ENCODE measurements around the gene ARFGEF3.
"Not testable (repeated sequence)": the region's sequence is repeated elsewhere in the genome, so short reads cannot be mapped to it uniquely, and the experiment has no call there.

Gene ARFGEF3

GRCh38 chr6:138310294-138310693 is 148.6 kb downstream of the ARFGEF3 start:
- no peak for DNase-seq

GRCh38 chr6:138310821-138311220 is 149.1 kb downstream of the ARFGEF3 start:
- no peak for DNase-seq

GRCh38 chr6:138311268-138311667 is 149.5 kb downstream of the ARFGEF3 start:
- no peak for DNase-seq

- no peak for DNase-seq
Observed at GRCh38 chr6:138318741-138319375, 157.1 kb downstream of the ARFGEF3 start.

- DNase-seq = no peak
Observed at GRCh38 chr6:138321934-138322333, 160.2 kb downstream of the ARFGEF3 start.

- DNase-seq = no peak
Observed at GRCh38 chr6:138323821-138324220, 162.1 kb downstream of the ARFGEF3 start.

DNA sequence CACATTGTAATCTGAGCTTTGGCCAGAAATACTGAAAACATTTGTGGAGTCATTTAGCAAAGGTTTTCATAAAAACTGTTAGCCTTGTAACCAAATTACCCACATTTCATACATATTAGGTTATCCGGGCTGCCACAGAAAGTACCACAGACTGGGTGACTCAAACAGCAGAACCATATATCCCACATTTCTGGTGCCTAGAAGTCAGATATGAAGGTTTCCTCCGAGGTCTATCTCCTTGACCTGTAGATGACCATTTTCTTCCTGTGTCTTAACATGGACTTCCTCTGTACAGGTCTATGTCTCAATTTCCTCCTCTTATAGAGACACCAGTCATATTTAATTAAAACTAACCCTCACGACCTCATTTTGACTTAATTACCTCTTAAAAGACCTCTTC is 166.5 kb downstream of the ARFGEF3 start:
- DNase-seq = no peak

GRCh38 chr6:138330763-138331162 is 169.0 kb downstream of the ARFGEF3 start:
- no peak for DNase-seq

DNA sequence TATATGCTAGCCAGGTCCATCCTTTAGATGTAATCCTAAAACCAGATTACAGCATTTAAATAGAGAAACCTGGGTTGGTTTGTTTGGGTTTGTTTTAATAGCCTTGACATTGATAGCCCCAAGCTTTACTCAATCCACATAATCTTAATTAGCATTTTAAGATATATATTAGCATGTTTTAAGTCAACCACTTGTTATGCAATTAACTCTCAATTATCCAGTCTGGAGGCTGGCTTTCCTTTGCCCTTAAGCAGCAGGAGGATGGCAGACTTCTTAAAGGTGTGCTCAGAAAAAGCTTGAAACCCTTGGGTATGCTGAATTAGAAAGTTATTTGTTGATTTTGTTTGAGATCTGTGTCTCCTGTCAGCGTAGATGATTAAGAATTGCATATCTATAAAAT is 169.7 kb downstream of the ARFGEF3 start:
- no peak for DNase-seq

GRCh38 chr6:138331984-138332383 is 170.2 kb downstream of the ARFGEF3 start:
- DNase-seq = no peak

- DNase-seq = no peak
Observed at GRCh38 chr6:138334000-138334399, 172.3 kb downstream of the ARFGEF3 start.

- no peak for DNase-seq
Observed at GRCh38 chr6:138334963-138335362, 173.2 kb downstream of the ARFGEF3 start.

DNA sequence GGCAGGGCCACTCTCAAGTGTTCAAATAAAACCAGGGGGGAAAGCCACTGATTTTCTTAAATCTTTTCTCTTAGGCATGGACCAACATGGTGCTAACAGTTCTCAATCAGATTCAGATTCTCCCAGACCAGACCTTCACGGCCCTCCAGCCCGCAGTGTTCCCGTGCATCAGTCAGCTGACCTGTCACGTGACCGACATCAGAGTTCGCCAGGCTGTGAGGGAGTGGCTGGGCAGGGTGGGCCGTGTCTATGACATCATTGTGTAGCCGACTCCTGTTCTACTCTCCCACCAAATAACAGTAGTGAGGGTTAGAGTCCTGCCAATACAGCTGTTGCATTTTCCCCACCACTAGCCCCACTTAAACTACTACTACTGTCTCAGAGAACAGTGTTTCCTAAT is 174.5 kb downstream of the ARFGEF3 start:
- no peak for DNase-seq

GRCh38 chr6:138337076-138337475 is 175.3 kb downstream of the ARFGEF3 start:
- DNase-seq = no peak

GRCh38 chr6:138339024-138339423 is 177.3 kb downstream of the ARFGEF3 start:
- DNase-seq = no peak

DNA sequence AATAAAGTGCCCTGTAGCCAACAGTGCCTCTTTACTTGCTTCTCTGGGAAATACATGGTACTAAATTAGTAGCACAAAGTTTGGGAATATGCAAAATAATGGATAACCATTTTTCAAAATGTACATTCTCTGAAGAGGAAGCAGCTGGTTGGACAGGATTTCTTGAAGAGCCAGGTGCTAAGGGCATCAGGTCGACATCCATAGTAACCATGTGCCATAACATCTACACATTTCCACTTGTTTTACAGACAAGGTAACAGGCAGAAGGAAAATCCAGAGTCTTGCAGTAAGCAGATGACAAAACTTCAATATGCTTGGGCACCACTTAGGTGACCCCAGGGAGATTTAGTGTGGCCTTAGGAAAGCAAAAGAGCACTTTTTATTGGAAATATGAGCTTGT is 179.4 kb downstream of the ARFGEF3 start:
- DNase-seq = no peak

DNA sequence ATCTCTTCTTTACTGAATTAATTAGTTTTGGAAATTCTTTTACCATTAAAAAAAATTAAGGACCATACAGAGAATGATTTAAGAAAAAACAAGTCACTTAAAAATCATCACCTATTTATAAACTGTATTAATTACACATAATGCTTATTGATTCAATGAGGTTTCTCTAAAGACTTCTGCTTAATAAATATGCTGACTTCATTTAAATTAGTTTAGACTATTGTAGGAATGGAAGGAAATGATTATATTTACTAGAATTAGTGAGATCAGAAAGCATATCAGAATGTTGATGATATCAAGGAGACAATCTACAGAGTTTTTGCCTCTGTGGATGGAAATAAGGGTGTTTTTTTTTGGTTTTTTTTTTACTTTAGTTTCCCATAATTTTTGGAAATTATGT is 181.4 kb downstream of the ARFGEF3 start:
- DNase-seq = no peak

GRCh38 chr6:138345565-138346285 is 184.0 kb downstream of the ARFGEF3 start:
- no peak for DNase-seq

GRCh38 chr6:138346302-138347195 is 184.8 kb downstream of the ARFGEF3 start:
- no peak for DNase-seq

- no peak for DNase-seq
Observed at GRCh38 chr6:138347864-138348263, 186.1 kb downstream of the ARFGEF3 start.

- no peak for DNase-seq
Observed at GRCh38 chr6:138349891-138350290, 188.2 kb downstream of the ARFGEF3 start.

DNA sequence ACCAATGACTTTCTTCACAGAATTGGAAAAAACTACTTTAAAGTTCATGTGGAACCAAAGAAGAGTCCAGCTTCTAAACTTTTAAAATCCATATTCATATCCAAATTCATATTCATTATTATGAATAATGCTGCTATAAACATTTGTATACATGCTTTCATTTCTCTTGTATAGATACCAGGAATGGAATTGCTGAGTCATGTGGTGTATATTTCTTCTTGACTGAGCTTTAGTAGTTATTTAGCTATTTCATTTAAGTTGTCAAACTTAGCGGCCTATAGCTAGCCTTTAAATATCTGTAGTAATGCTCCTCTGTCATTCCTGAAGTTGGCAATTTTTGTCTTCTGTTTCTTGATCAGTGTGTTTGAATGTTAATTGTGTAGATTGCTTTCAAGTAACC is 196.2 kb downstream of the ARFGEF3 start:
- no peak for DNase-seq

DNA sequence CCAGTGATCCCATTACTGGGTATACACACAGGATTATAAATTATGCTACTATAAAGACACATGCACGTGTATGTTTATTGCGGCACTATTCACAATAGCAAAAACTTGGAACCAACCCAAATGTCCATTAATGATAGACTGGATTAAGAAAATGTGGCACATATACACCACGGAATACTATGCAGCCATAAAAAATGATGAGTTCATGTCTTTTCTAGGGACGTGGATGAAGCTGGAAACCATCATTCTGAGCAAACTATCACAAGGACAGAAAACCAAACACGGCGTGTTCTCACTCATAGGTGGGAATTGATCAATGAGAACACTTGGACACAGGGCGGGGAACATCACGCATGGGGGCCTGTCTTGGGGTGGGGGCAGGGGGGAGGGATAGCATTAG is 206.9 kb downstream of the ARFGEF3 start:
- not testable (repeated sequence) for DNase-seq
